Measurements from ENCODE around the gene PLAAT2. TPM values are rescaled to one million over a fixed set of nuclear protein-coding genes. Genes with fewer than 3 reads are reported as not detected.

The PLAAT2 gene
- total and polyA plus RNA-seq, 9 of the 15 experiments (the other 6 are each of a cell fraction or from before 2014, with no cell fraction given), result not detected

- BruUV-seq (replicated peaks), result no TSS peak
- no peaks in the 10 kb centered on the region for H3K36me3 ChIP-seq (ENCODE audit: control insufficient read depth, insufficient read depth, low read length)
- H3K9me3 ChIP-seq (replicated peaks; ENCODE audit: control insufficient read depth, insufficient read depth, low read depth, low read length), result no peaks in the 10 kb centered on the region
- POLR2A ChIA-PET, result interaction anchor here (0.9 kb wide), 1 partner anchor 18 kb away, joined by 3 read pairs; no protein-coding TSS in a partner anchor
- TF ChIP-seq YY1 (IDR thresholded peaks at IDR 0.05; ENCODE audit: borderline replicate concordance in 1 of 3, control insufficient read depth in 1 of 3, extremely low read depth in 1 of 3, insufficient read depth in 3 of 3, insufficient read length in 1 of 3, insufficient replicate concordance in 2 of 3, low read depth in 1 of 3, low read length in 2 of 3) (peak in 1 of 3 experiments; percentile 23), ZNF77 (CRISPR knock-in tag; IDR thresholded peaks at IDR 0.05) (no peak), SOX6 (IDR thresholded peaks at IDR 0.05) (0 out of 2 replicates have a peak, but pooled peaks have one; percentile 25), ESRRA (IDR thresholded peaks at IDR 0.05; ENCODE audit: borderline replicate concordance, low read depth) (peak; percentile 67)
- no peak overlapping the region for H3K4me3 ChIP-seq
- 57% methylated on average over 1 of the region's 1 CpG for WGBS (ENCODE audit: insufficient coverage, low coverage, missing lambda C conversion rate)
- CTCF ChIA-PET (ENCODE audit: low intra/inter-chr PET ratio), result no interaction called here
- no peaks in the 10 kb centered on the region for H4K20me1 ChIP-seq (replicated peaks; ENCODE audit: control insufficient read depth, insufficient read depth, low read length)
- no peaks in the 10 kb centered on the region for H3K79me2 ChIP-seq (ENCODE audit: control insufficient read depth, insufficient read depth, low read length)
- no peak overlapping the region; the same call in 1 of the 2 replicates for H3K4me2 ChIP-seq (ENCODE audit: insufficient read depth, low read length)
- FAIRE-seq (peak; percentile 40), ATAC-seq (no peak), DNase-seq (ENCODE audit: extremely low read depth in 1 of 4, low spot score in 3 of 4) (peak in 3 of 4 experiments; percentile 11 to 38 (median 34))
- no peaks in the 10 kb centered on the region for H3K27me3 ChIP-seq (ENCODE audit: control insufficient read depth in 2 of 2, insufficient read depth in 2 of 2, low read length in 2 of 2)
- intact Hi-C loops (cut with micrococcal nuclease) (no loop called here), in situ Hi-C loops (cut with MboI) (no loop called here)
- peak overlapping the region in 1 of 2 experiments; percentile 8; a peak in 1 of 4 replicates for H3K9ac ChIP-seq (ENCODE audit: insufficient read depth in 1 of 2, low read depth in 2 of 2, low read length in 2 of 2)
- H3K4me1 ChIP-seq (replicated peaks in 1 of 2; ENCODE audit: control insufficient read depth in 2 of 2, insufficient read depth in 2 of 2, low read length in 2 of 2), result peaks cover 27 to 63% of the 10 kb centered on the region in 2 experiments
- H3K27ac ChIP-seq (ENCODE audit: extremely low read depth, low read depth, low read length), result no peak overlapping the region
- H2AFZ ChIP-seq (ENCODE audit: low read depth, low read length), result peak overlapping the region; percentile 83
- H3K9me1 ChIP-seq (ENCODE audit: control insufficient read depth, insufficient read depth, low read length), result no peaks in the 10 kb centered on the region
Measured at GRCh38 chr11:63535734-63536133, 27.4 kb downstream of the PLAAT2 start.

GRCh38 chr11:63534895-63535461 lies 28.2 kb downstream of the PLAAT2 start:
- Histone ChIP-seq H3K27me3 (ENCODE audit: control insufficient read depth in 2 of 2, insufficient read depth in 2 of 2, low read length in 2 of 2) (no peaks in the 10 kb centered on the region), H3K4me1 (replicated peaks in 1 of 2; ENCODE audit: control insufficient read depth in 2 of 2, insufficient read depth in 2 of 2, low read length in 2 of 2) (peaks cover 27 to 63% of the 10 kb centered on the region in 2 experiments), H3K9ac (ENCODE audit: insufficient read depth in 1 of 2, low read depth in 2 of 2, low read length in 2 of 2) (peak overlapping the region in 1 of 2 experiments; percentile 56; a peak in 1 of 4 replicates), H3K9me3 (replicated peaks; ENCODE audit: control insufficient read depth, insufficient read depth, low read depth, low read length) (no peaks in the 10 kb centered on the region), H3K4me2 (ENCODE audit: insufficient read depth, low read length) (no peak overlapping the region), H3K36me3 (ENCODE audit: control insufficient read depth, insufficient read depth, low read length) (no peaks in the 10 kb centered on the region), H3K27ac (ENCODE audit: extremely low read depth, low read depth, low read length) (peak overlapping the region; percentile 31; the same call in 1 of the 3 replicates), H3K79me2 (ENCODE audit: control insufficient read depth, insufficient read depth, low read length) (no peaks in the 10 kb centered on the region), H4K20me1 (replicated peaks; ENCODE audit: control insufficient read depth, insufficient read depth, low read length) (no peaks in the 10 kb centered on the region), H2AFZ (ENCODE audit: low read depth, low read length) (peak overlapping the region; percentile 83), H3K4me3 (no peak overlapping the region), H3K9me1 (ENCODE audit: control insufficient read depth, insufficient read depth, low read length) (no peaks in the 10 kb centered on the region)
- ChIA-PET CTCF (ENCODE audit: low intra/inter-chr PET ratio) (no interaction called here), POLR2A (no interaction called here)
- ATAC-seq (peak; percentile 12), FAIRE-seq (peak; percentile 61), DNase-seq (ENCODE audit: extremely low read depth in 1 of 4, low spot score in 3 of 4) (peak in 3 of 4 experiments; percentile 24 to 55 (median 43))
- no TSS peak for BruUV-seq (replicated peaks)
- in situ Hi-C loops (cut with MboI), result no loop called here
- intact Hi-C loops (cut with micrococcal nuclease), result no loop called here
- 5% methylated on average over 5 of the region's 5 CpGs for WGBS (ENCODE audit: insufficient coverage, low coverage, missing lambda C conversion rate)
- TF ChIP-seq ZNF311 (CRISPR knock-in tag; IDR thresholded peaks at IDR 0.05) (peak; percentile 99), NFE2L1 (tag; IDR thresholded peaks at IDR 0.05; ENCODE audit: borderline replicate concordance, low read depth) (peak; percentile 77), STAT5B (CRISPR knock-in tag; IDR thresholded peaks at IDR 0.05) (peak; percentile 90), ZBTB43 (CRISPR knock-in tag; IDR thresholded peaks at IDR 0.05) (no peak), ZNF277 (CRISPR knock-in tag; IDR thresholded peaks at IDR 0.05; ENCODE audit: borderline replicate concordance) (no peak), SMAD3 (CRISPR knock-in tag; conservative IDR thresholded peaks at IDR 0.05) (peak; percentile 98), PRPF4 (IDR thresholded peaks at IDR 0.05; ENCODE audit: insufficient read depth, low read depth, low read length, poor library complexity, severe bottlenecking) (no peak)

Measured in K562 (cell line).